Hepatocyte (in vitro differentiated cells): ENCODE measurements around the gene PMPCB. TPM values are rescaled to one million over a fixed set of nuclear protein-coding genes. Genes with fewer than 3 reads are reported as not detected.
A peak's percentile ranks its signal among the peaks of the same experiment; 100 is the strongest.
"Not testable (repeated sequence)": the region's sequence is repeated elsewhere in the genome, so short reads cannot be mapped to it uniquely, and the experiment has no call there.

Source experiments
- DNase-seq: peaks from one replicate; pipeline ENCODE4 v3.0.0-alpha.2; 2016; ENCODE audit warnings: low spot score
- H2AFZ ChIP-seq: fragments of 200-600 bp; sonication (generic); 2 replicates; pipeline ENCODE4 v1.6.0; 2016; ENCODE audit warnings: antibody characterized with exemption, mild to moderate bottlenecking
- H3K27ac ChIP-seq: fragments of 200-600 bp; sonication (generic); 2 replicates; pipeline ENCODE4 v1.5.1; 2016; ENCODE audit warnings: mild to moderate bottlenecking
- H3K27me3 ChIP-seq: fragments of 200-600 bp; sonication (generic); 2 replicates; pipeline ENCODE4 v1.6.1; 2016
- H3K36me3 ChIP-seq: fragments of 200-600 bp; sonication (generic); replicated peaks from 2 replicates; pipeline ENCODE4 v1.5.1; 2016; ENCODE audit warnings: low read depth; ENCODE audit not compliant: insufficient read depth
- H3K4me1 ChIP-seq: fragments of 200-600 bp; sonication (generic); 2 replicates; pipeline ENCODE4 v1.5.1; 2016; ENCODE audit warnings: mild to moderate bottlenecking, moderate library complexity; ENCODE audit not compliant: insufficient read depth
- H3K4me2 ChIP-seq: fragments of 200-600 bp; sonication (generic); 2 replicates; pipeline ENCODE4 v1.6.0; 2016
- H3K4me3 ChIP-seq: fragments of 200-600 bp; sonication (generic); 2 replicates; pipeline ENCODE4 v1.5.1; 2016; ENCODE audit warnings: mild to moderate bottlenecking
- H3K79me2 ChIP-seq: fragments of 200-600 bp; sonication (generic); 2 replicates; pipeline ENCODE4 v1.6.0; 2017; ENCODE audit warnings: mild to moderate bottlenecking
- H3K9me2 ChIP-seq: fragments of 200-600 bp; sonication (generic); replicated peaks from 2 replicates; pipeline ENCODE4 v1.6.0; 2017; ENCODE audit warnings: mild to moderate bottlenecking; ENCODE audit not compliant: insufficient read depth
- H3K9me3 ChIP-seq: fragments of 200-600 bp; sonication (generic); 2 replicates; pipeline ENCODE4 v1.5.1; 2016; ENCODE audit warnings: low read depth, mild to moderate bottlenecking
- H4K20me1 ChIP-seq: fragments of 200-600 bp; sonication (generic); 2 replicates; pipeline ENCODE4 v1.6.0; 2016; ENCODE audit warnings: mild to moderate bottlenecking; ENCODE audit not compliant: insufficient read depth, poor library complexity, severe bottlenecking
- EZH2 ChIP-seq: fragments of 200-600 bp; sonication (generic); IDR thresholded peaks from 2 replicates; pipeline ENCODE4 v1.6.1; 2016; ENCODE audit warnings: antibody characterized with exemption, mild to moderate bottlenecking, borderline replicate concordance
- EZH2phosphoT487 ChIP-seq: fragments of 200-600 bp; sonication (generic); IDR thresholded peaks from one replicate; pipeline ENCODE4 v1.6.1; 2018; ENCODE audit warnings: antibody characterized with exemption, mild to moderate bottlenecking, low read depth, moderate library complexity; ENCODE audit not compliant: unreplicated experiment, severe bottlenecking
- WGBS: methylation state at CpG from one replicate; pipeline ENCODE4 v1.1.6; 2016; ENCODE audit warnings: low lambda C conversion rate; ENCODE audit errors: missing lambda C conversion rate; 5-methylcytosine and 5-hydroxymethylcytosine counted together
- polyA plus RNA-seq: library from polyadenylated mRNA; unstranded; fragments of >200 nt; fragmentation: Nextera tagmentation; extraction: Ambion mirVana; gene quantifications from 2 replicates; pipeline ENCODE4 v1.2.1, GENCODE V29; 2016
- total RNA-seq: library from RNA; depleted of rRNA; stranded (reverse); fragments of >200 nt; gene quantifications from 2 replicates; pipeline ENCODE4 v1.2.3, GENCODE V29; 2014
- TF ChIP-seq, protein P1 (sequence below): fragments of 200-600 bp; sonication (generic); IDR thresholded peaks from 2 replicates; pipeline ENCODE4 v1.5.1; 2016; ENCODE audit warnings: antibody characterized with exemption, mild to moderate bottlenecking; ENCODE audit not compliant: poor library complexity

Gene PMPCB, protein sequence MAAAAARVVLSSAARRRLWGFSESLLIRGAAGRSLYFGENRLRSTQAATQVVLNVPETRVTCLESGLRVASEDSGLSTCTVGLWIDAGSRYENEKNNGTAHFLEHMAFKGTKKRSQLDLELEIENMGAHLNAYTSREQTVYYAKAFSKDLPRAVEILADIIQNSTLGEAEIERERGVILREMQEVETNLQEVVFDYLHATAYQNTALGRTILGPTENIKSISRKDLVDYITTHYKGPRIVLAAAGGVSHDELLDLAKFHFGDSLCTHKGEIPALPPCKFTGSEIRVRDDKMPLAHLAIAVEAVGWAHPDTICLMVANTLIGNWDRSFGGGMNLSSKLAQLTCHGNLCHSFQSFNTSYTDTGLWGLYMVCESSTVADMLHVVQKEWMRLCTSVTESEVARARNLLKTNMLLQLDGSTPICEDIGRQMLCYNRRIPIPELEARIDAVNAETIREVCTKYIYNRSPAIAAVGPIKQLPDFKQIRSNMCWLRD
- total RNA-seq: 59.3 and 67.6 TPM in 2 replicates
- polyA plus RNA-seq: 53.3 and 63.0 TPM in 2 replicates

GRCh38 chr7:103296901-103297836 lies at the start of gene PMPCB:
TSS of gene PMPCB (plus strand) at chr7:103297435. CDS start at chr7:103297460, 25 bp downstream.
- no peaks in the 10 kb centered on the region for H4K20me1 ChIP-seq
- no peaks in the 10 kb centered on the region for H3K9me2 ChIP-seq
- DNase-seq: peak; percentile 95
- 5% methylated on average over 52 of the region's 52 CpGs for WGBS
- peak within 1 kb of the TSS; percentile 86 for H3K4me2 ChIP-seq
- peaks cover 7% of the 10 kb centered on the region for H3K4me1 ChIP-seq
- H3K9me3 ChIP-seq: no peaks in the 10 kb centered on the region
- H2AFZ ChIP-seq: peak within 1 kb of the TSS; percentile 64
- peaks cover 7% of the 10 kb centered on the region for H3K36me3 ChIP-seq
- peak within 1 kb of the TSS; percentile 81 for H3K4me3 ChIP-seq
- H3K27me3 ChIP-seq: no peaks in the 10 kb centered on the region
- TF ChIP-seq EZH2phosphoT487: no peak
- TF ChIP-seq, protein P1, sequence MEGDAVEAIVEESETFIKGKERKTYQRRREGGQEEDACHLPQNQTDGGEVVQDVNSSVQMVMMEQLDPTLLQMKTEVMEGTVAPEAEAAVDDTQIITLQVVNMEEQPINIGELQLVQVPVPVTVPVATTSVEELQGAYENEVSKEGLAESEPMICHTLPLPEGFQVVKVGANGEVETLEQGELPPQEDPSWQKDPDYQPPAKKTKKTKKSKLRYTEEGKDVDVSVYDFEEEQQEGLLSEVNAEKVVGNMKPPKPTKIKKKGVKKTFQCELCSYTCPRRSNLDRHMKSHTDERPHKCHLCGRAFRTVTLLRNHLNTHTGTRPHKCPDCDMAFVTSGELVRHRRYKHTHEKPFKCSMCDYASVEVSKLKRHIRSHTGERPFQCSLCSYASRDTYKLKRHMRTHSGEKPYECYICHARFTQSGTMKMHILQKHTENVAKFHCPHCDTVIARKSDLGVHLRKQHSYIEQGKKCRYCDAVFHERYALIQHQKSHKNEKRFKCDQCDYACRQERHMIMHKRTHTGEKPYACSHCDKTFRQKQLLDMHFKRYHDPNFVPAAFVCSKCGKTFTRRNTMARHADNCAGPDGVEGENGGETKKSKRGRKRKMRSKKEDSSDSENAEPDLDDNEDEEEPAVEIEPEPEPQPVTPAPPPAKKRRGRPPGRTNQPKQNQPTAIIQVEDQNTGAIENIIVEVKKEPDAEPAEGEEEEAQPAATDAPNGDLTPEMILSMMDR: peak; percentile 90
- no peak for TF ChIP-seq EZH2
- H3K27ac ChIP-seq: peak within 1 kb of the TSS; percentile 94
- peaks cover 37% of the 10 kb centered on the region for H3K79me2 ChIP-seq

DNA sequence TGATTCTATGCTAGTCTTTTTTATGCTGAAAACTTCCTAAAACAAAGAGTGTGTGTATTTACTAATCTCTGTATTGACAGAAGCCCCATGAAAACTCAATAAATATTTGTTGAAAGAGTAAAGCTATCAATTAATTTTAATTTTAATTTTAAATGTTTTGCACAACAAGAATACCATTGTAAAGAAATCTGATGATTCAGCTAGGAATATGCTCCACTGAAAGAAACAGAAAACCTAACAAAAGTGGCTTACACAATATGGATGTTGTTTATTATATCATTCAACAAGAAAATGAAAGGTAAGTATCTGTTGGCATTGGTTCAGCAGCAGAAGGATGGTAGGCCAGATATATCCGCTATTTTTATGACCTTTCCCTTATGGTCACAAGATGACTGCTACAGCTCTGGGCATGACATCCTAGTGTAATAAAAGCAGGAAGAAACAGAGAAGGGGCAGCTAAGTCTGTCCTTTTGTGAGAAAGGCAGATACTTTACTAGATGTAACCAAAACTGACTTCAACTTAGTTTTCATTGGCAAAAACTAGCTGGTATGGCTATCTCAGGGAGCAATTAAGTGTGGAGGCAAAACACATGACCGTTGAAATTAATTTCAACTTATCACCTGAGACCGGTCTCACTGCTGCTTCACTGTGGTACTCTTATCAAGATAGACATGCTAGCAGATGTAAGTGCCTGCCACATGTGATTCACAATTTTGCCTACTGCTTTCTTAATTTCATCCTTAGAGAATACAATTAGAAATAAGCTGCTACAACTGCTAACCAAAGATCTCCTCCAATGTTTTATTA lies 43.3 kb upstream of the PMPCB start:
- not testable (repeated sequence) for H3K79me2 ChIP-seq, H3K4me3 ChIP-seq, H3K4me2 ChIP-seq, H2AFZ ChIP-seq, H3K36me3 ChIP-seq, DNase-seq, H3K4me1 ChIP-seq, H3K9me3 ChIP-seq, H4K20me1 ChIP-seq, H3K27me3 ChIP-seq, H3K9me2 ChIP-seq, H3K27ac ChIP-seq
- 63% methylated on average over 3 of the region's 3 CpGs for WGBS

GRCh38 chr7:103264054-103264453 lies 33.2 kb upstream of the PMPCB start:
- H3K4me3 ChIP-seq, H3K79me2 ChIP-seq, H3K27ac ChIP-seq, H3K9me3 ChIP-seq, H3K9me2 ChIP-seq, H3K27me3 ChIP-seq, H3K4me2 ChIP-seq, H3K4me1 ChIP-seq, H3K36me3 ChIP-seq, DNase-seq, H2AFZ ChIP-seq, H4K20me1 ChIP-seq: not testable (repeated sequence)
- WGBS: 74% methylated on average over 2 of the region's 2 CpGs

DNA sequence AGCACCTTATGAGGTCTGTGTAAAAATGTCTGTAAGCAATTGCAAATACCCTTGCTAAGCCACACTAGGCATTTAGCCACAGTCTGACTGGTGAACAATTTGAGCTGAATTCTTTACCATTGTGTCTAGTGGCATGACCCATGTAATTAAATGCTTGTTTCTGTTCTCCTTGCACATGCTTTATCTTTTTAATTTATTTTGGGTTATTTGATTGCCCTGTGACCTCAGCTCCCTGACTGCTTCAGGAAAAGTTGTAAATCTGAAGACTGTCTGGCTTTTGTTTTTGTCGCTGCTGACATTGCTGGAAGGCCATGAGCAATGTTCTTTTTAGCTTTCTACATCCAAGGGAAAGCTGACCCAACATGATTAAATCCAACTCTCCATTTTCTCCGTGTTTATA lies 31.0 kb upstream of the PMPCB start:
- H3K27me3 ChIP-seq, H3K36me3 ChIP-seq, H3K27ac ChIP-seq, H3K4me1 ChIP-seq, H2AFZ ChIP-seq, H3K4me2 ChIP-seq, H3K9me3 ChIP-seq, H4K20me1 ChIP-seq, H3K4me3 ChIP-seq, H3K9me2 ChIP-seq, DNase-seq, H3K79me2 ChIP-seq: not testable (repeated sequence)
- WGBS: 27% methylated on average over 2 of the region's 2 CpGs

DNA sequence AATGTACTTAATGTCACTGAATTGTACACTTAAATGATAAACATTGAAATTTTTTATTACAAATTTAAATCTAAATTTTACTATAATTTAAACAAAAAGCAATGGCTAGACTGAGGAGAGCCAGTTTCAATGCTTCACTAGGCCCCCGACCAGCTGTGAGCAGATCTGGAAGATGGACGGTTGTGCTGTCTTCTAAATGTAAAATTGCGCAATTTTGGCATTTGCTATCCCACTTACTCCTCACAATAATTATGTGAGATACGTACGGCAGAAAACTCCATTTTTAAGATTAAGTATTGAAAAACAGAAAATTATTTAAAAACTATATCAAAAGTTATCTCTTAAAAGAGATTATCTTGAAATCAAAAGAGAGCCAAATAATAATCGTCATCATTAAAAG lies 23.9 kb upstream of the PMPCB start:
- H2AFZ ChIP-seq, H3K9me2 ChIP-seq, H3K36me3 ChIP-seq, H3K27me3 ChIP-seq, H3K79me2 ChIP-seq, H3K4me3 ChIP-seq, H3K4me2 ChIP-seq, H3K4me1 ChIP-seq, H3K9me3 ChIP-seq, H3K27ac ChIP-seq, DNase-seq, H4K20me1 ChIP-seq: not testable (repeated sequence)
- WGBS: 93% methylated on average over 6 of the region's 6 CpGs

DNA sequence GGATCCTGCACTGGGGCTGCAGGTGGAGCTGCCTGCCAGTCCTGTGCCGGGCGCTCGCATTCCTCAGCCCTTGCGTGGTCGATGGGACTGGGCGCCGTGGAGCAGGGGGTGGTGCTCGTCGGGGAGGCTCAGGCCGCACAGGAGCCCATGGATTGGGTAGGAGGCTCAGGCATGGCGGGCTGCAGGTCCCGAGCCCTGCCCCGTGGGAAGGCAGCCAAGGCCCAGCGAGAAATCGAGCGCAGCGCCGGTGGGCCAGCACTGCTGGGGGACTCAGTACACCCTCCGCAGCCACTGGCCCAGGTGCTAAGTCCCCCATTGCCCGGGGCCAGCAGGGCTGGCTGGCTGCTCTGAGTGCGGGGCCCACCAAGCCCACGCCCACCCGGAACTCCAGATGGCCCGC lies 22.4 kb upstream of the PMPCB start:
- not testable (repeated sequence) for H3K4me1 ChIP-seq, H3K9me3 ChIP-seq, H2AFZ ChIP-seq, H3K79me2 ChIP-seq, H3K36me3 ChIP-seq, H3K9me2 ChIP-seq, H3K4me3 ChIP-seq, H3K27ac ChIP-seq, H4K20me1 ChIP-seq, DNase-seq, H3K4me2 ChIP-seq
- whole genome bisulfite sequencing: 94% methylated on average over 20 of the region's 24 CpGs
- peaks cover 14% of the 10 kb centered on the region for H3K27me3 ChIP-seq

DNA sequence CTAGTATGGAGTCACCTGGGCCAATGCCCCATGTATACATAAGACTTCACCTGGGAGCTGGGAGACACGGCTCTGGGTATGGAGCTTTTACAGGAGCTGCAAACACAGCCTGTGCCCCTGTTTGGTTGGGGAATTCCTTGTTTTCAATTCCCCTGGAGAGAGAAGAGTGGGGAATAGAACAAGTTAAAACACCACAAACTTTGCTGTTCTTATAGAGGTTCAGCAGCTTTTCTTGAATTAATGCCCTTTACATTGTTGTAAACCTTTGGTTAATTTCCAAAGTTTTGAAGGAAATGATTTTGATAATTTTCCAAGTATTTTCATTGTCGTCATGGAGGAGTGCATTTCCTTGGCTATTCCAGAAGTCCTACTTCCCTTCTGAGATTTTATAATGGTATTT lies 19.0 kb upstream of the PMPCB start:
- not testable (repeated sequence) for H3K36me3 ChIP-seq, H3K4me2 ChIP-seq, H2AFZ ChIP-seq, H3K9me3 ChIP-seq, H3K79me2 ChIP-seq, H3K4me3 ChIP-seq, H3K27ac ChIP-seq, DNase-seq, H3K9me2 ChIP-seq, H3K4me1 ChIP-seq, H4K20me1 ChIP-seq
- peaks cover 20% of the 10 kb centered on the region for H3K27me3 ChIP-seq
- WGBS: 88% methylated on average over 2 of the region's 2 CpGs
